Stimulated activated CD8-positive, alpha-beta memory T cell treated with anti-CD3 and anti-CD28 coated beads, Interleukin-4, amount 100 ng/mL, for 24 hours (primary cell): Measurements from ENCODE around the gene PRRX1.

Experiments
- DNase-seq: peaks from one replicate; pipeline ENCODE4 v3.0.0-alpha.2; 2020; ENCODE audit warnings: low read depth

The PRRX1 gene

GRCh38 chr1:170723518-170723917, 59.6 kb downstream of the PRRX1 start:
- no peak for DNase-seq

DNA sequence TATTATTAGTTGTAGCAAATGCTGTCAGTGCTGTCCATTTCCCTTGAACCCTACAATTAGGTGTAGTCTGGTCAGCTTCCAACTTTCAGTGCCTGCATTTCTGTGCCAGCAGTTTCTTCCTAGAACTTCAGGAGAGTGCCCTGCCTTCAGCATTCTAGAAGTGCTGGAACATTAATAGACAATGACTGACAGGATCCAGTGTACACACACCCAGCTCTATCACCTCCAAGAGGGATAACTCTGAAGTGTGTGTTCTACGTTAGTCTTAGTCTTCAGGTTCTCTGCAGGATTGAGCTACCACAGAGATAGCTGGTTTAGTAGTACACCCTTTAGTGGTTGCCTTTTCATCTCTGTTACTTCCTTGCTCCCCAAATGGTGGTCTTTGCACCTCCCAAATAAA, 61.4 kb downstream of the PRRX1 start:
- no peak for DNase-seq

GRCh38 chr1:170727963-170728362, 64.0 kb downstream of the PRRX1 start:
- no peak for DNase-seq

DNA sequence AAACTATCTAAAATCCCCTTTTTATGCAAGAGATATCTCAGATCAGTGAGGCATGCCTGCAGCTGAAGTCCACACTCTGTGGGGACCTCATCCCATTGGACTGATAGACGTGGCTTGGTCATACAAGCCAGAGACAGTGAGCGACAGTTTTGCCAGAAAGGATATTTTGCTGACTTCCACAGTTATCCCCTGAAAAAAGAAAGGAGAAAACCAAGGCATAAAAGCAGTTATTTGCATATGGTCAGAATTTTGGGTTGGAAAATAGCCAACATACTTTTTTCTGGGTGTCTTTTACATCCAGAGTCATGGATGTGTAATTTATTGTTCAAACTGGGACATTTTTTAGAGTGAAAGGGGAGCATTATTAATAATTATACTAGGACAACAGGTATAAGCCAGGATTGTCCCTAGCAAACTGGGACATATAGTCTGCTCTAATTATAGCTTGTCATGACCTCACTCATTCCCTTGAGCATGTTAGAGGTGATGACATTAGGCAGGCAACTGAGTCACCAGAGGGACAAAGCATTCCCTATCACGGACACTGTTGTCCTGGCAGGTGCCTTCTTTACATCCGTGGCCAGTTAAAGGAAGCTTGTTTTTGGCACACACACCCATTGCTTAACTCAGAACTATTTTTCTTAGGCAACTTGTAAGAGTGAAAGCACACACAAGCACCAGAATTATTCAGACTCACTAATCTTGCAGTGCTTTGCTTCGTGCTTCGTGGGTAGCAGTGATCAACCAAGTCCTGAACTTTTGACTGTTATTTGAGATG, 65.5 kb downstream of the PRRX1 start:
- DNase-seq: no peak

DNA sequence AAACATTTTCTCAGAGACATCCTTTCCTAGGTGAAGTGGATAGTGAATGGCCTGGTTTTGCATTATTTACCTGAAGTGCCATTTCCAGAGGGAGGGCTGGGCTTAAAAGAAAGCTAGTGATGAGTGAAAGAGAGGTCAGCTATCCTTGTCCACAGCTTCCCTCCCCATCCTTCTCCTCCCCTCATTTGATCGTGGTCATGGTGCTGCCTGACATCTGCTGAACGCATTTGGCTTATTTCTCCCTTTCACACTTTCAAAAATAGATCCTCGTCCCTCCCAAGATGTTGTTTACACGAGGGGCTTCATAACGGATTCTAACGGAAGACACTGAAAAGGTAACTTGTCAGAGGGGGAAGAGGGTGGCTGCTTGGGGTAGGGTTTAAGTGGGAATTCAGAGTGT, 66.1 kb downstream of the PRRX1 start:
- no peak for DNase-seq

DNA sequence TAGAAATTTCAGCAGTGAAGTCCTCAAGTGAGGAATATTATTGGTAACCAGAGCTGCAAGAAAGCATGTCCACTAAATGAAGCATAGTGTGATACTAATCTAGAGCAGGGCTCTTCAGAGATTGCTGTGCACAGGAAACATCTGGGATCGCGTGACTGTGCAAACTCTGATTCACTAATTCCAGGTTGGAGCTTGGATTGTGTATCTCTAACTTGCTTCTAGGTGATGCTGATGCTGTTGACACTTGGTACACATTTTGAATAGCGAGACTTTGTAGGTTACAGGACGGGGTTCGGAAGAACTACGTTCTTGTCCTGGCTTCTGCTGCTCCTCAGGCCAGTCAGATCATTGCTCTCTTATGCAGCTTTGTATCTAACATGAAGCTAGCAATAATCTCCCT, 66.5 kb downstream of the PRRX1 start:
- DNase-seq: no peak

- DNase-seq: no peak
These were observed 67.8 kb downstream of the PRRX1 start for GRCh38 chr1:170731566-170732251.

DNA sequence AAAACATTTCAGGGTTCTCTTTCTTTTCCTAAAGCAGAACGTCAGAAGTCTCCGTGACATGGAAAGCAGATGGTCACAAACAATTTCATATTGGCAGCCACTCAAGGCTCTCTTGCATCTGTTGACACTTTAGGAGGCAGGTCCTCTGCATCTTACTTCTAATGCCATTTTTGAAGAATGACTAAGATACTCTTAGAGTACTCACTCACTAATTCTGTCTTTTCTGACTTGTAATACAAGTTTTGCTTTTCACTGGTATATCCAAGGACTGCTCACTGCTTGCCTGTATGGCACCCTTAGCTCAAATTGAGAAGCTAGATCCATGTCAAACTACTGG, 68.3 kb downstream of the PRRX1 start:
- DNase-seq: no peak

- DNase-seq: no peak
These were observed 70.7 kb downstream of the PRRX1 start for GRCh38 chr1:170734412-170735175.

- no peak for DNase-seq
These were observed 71.7 kb downstream of the PRRX1 start for GRCh38 chr1:170735366-170736263.

DNA sequence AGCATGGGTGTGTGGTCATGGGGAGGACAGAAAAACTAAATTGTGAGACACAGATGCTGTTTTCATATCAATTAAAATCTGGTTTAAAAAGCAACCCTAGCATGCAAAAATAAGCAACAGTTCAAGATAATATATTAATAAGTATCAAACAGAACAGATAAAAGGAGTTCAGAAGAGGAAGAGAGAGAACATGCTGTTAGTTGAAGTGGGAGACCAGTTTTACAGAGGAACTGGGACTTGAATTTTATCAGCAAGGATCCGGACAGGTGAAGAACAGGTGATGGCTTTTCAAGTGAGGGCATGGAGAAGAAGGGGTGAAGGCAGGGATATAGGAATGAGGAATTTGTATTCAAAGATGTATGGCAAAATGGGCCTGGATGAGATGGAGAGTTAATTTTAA, 75.9 kb downstream of the PRRX1 start:
- DNase-seq: no peak

DNA sequence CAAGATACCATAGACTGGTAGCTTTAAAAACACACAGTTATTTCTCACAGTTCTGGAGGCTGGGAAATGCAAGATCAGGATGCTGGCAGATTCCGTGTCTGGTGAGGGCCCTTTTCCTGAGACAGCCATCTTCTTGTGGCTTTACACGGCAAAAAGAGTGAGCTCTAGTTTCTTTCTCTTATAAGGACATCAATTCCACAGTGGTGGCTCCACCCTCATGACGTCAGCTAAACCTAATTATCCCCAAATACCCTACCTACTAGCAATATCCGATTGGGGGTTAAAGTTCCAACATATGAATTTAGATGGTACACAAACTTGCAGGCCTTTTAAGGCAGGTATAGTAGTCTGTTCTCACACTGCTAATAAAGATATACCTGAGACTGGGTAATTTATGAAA, 77.7 kb downstream of the PRRX1 start:
- no peak for DNase-seq

GRCh38 chr1:170742600-170742999, 78.7 kb downstream of the PRRX1 start:
- DNase-seq: no peak

DNA sequence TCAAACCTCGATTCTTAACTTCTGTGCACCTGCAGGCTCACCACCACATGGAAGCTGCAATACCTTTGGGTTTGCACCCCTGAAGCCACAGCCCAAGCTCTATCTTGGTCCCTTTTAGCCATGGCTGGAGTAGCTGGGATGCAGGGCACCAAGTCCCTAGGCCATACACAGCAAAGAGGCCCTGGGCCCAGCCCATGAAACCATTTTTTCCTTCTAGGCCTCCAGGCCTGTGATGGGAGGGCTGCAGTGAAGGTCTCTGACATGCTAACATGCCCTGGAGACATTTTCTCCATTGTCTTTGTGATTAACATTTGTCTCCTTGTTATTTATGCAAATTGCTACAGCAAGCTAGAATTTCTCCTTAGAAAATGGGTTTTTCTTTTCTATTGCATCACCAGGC, 79.2 kb downstream of the PRRX1 start:
- no peak for DNase-seq

DNA sequence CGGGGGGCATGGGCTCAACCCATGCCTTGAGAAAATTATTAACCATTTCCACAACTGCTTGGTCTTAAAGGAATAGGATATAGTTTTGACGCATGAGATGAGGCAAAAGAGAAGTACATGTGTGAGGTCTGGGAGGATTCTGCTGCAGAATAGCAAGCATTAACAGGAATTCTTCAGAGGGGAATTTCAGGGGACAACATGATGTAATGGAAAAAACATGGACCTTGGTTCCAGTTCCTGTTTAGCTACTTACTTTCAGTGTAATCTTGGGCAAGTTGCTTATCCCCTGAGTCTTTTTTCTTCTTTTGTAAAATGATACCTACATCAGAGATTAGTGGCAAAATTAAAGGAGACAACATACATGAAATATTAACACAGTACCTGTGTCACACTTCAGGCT, 85.6 kb downstream of the PRRX1 start:
- no peak for DNase-seq

DNA sequence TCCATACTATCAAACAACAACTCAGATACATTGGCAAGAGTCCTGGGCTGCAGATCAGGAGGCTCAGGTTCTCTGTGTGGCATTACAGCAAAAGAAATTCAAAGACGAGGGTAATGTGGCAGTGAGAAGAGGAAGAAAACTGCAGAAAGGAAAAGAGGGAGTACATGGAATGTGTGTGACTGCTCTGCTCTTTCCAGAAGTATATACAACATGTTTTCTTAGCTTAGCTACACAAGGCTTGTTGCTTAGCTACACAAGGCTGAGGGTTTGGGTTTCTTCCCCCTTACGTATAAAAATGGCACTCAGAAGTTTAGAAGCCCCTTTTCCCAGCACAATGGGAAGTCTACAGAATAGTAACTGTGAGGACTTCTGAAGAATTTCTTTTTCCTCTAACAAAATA, 86.0 kb downstream of the PRRX1 start:
- DNase-seq: no peak

- no peak for DNase-seq
These were observed 91.9 kb downstream of the PRRX1 start for GRCh38 chr1:170755795-170756194.

GRCh38 chr1:170758992-170759391, 95.1 kb downstream of the PRRX1 start:
- DNase-seq: no peak

GRCh38 chr1:170765279-170765678, 101.3 kb downstream of the PRRX1 start:
- no peak for DNase-seq

DNA sequence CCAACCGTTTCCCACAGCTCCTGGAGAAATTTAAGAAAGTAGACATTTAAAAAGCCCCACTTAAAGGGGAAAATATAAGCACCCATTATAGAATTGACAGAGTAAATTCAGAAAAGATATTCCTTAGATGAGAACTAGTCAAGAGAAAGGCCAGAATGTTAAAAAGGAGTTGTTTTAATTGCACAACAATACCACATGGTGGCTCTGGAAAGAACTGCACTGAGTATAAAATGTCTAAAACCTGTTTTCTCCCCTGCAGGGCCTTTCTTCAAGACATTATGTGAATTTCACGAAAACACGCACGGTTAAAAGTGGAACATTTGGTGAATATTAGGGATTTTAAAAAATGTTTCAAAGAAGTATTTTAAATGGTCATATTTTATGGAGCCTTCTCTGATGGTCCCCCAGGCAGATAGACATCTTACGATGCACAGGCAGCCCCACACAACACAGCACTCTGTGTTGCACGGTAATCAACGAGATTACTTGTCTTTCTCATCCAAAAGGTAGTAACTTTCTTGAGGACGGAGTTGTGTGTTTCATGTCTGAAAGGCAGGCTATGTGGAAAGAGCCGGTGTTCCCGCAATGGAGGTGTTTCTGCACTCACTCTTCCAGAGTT, 101.9 kb downstream of the PRRX1 start:
- DNase-seq: no peak

GRCh38 chr1:170768929-170769328, 105.0 kb downstream of the PRRX1 start:
- DNase-seq: no peak

- no peak for DNase-seq
These were observed 105.8 kb downstream of the PRRX1 start for GRCh38 chr1:170769691-170770090.
